ENCODE results near the gene ENPP4. TPM values are rescaled to one million over a fixed set of nuclear protein-coding genes. Genes with fewer than 3 reads are reported as not detected.

The ENPP4 gene
- total RNA-seq, 1 donor from 2014 or later, result 0.80 TPM

Other genes starting within 250 kb of the ENPP4 start
- 0.24 TPM for gene CLIC5, start 114.1 kb upstream of the ENPP4 start, total RNA-seq
- 0.44 TPM for gene ENPP5, start 41.0 kb downstream of the ENPP4 start, total RNA-seq